Renal cortex interstitium (tissue), 11 donors: ENCODE results near the gene PER1. TPM values are rescaled to one million over a fixed set of nuclear protein-coding genes. Genes with fewer than 3 reads are reported as not detected.

Source experiments
- DNase-seq, 11 donors: peaks; one replicate each; pipeline ENCODE4 v3.0.0-alpha.2; 2013; ENCODE audit warnings: low read depth in 9 of 11, low spot score in 4 of 11; ENCODE audit errors: extremely low read depth in 1 of 11
- polyA plus RNA-seq, 3 donors: library from polyadenylated mRNA; unstranded; fragments of 120-200 nt; gene quantifications; one replicate each; pipeline ENCODE4 v1.2.1, GENCODE V29; 2013; ENCODE audit not compliant: insufficient read length in 3 of 3

The PER1 gene
- polyA plus RNA-seq, 3 donors: 29.0 to 53.9 (median 30.6) TPM

GRCh38 chr17:8156246-8156992, 4.2 kb upstream of the PER1 start:
- peak; percentile 99 to 100 (median 100) for DNase-seq

GRCh38 chr17:8155996-8156245, 3.7 kb upstream of the PER1 start:
- DNase-seq: no peak

- no peak for DNase-seq
Observed at GRCh38 chr17:8155231-8155995, 3.2 kb upstream of the PER1 start.

GRCh38 chr17:8154608-8155155, 2.5 kb upstream of the PER1 start:
- no peak for DNase-seq

GRCh38 chr17:8153957-8154607, 1.9 kb upstream of the PER1 start:
- DNase-seq: peak; percentile 91 to 98 (median 96)

- peak in 3 of 11 donors; percentile 56 to 90 (median 78) for DNase-seq
Observed at GRCh38 chr17:8153525-8153956, 1.3 kb upstream of the PER1 start.

- no peak for DNase-seq
Observed at GRCh38 chr17:8153031-8153451, 837 bp upstream of the PER1 start.

- peak in 1 of 11 donors; percentile 42 for DNase-seq
Observed at GRCh38 chr17:8151641-8152111, 528 bp downstream of the PER1 start.

- DNase-seq: peak in 8 of 11 donors; percentile 82 to 93 (median 90)
Observed at GRCh38 chr17:8151120-8151640, 1.0 kb downstream of the PER1 start.

- no peak for DNase-seq
Observed at GRCh38 chr17:8150194-8151119, 1.7 kb downstream of the PER1 start.

GRCh38 chr17:8149419-8150193, 2.6 kb downstream of the PER1 start:
- no peak for DNase-seq

GRCh38 chr17:8148560-8148959, 3.6 kb downstream of the PER1 start:
- no peak for DNase-seq

- DNase-seq: no peak
Observed at GRCh38 chr17:8147805-8148404, 4.3 kb downstream of the PER1 start.

- no peak for DNase-seq
Observed at GRCh38 chr17:8147141-8147804, 4.9 kb downstream of the PER1 start.

GRCh38 chr17:8146381-8147140, 5.6 kb downstream of the PER1 start:
- no peak for DNase-seq

GRCh38 chr17:8145811-8146210, 6.4 kb downstream of the PER1 start:
- DNase-seq: no peak
